Adrenal gland (tissue), 12 donors: ENCODE data around the gene ZNF821. TPM values are rescaled to one million over a fixed set of nuclear protein-coding genes. Genes with fewer than 3 reads are reported as not detected.

Source experiments
- DNase-seq, 7 donors: peaks; one replicate each; pipeline ENCODE4 v3.0.0-alpha.2; 2019 to 2020
- H3K27ac ChIP-seq, 5 donors: fragments of 200-600 bp; sonication (generic) in 4 of 5; 1 replicate in 3 of 5; 2 replicates in 2 of 5; pipeline versions ENCODE4 v1.5.1 to v1.8.0; 2016 to 2020; ENCODE audit warnings: mild to moderate bottlenecking in 1 of 5
- H3K27me3 ChIP-seq: fragments of 200-600 bp; 2 replicates; pipeline ENCODE4 v1.8.0; 2021
- H3K36me3 ChIP-seq, 2 donors: fragments of 200-600 bp; replicated peaks in 1 of 2; 1 replicate in 1 of 2; 2 replicates in 1 of 2; pipeline versions ENCODE4 v1.5.1 to v1.8.0; 2018 to 2022
- H3K4me1 ChIP-seq, 2 donors: fragments of 200-600 bp; replicated peaks in 1 of 2; 1 replicate in 1 of 2; 2 replicates in 1 of 2; pipeline versions ENCODE4 v1.5.1 to v1.8.0; 2018 to 2021
- H3K4me3 ChIP-seq, 4 donors: fragments of 200-600 bp; sonication (generic) in 3 of 4; one replicate each; pipeline ENCODE4 v1.5.1; 2016 to 2018
- H3K9me3 ChIP-seq, 3 donors: fragments of 200-600 bp; sonication (generic) in 1 of 3; replicated peaks in 1 of 3; 1 replicate in 2 of 3; 2 replicates in 1 of 3; pipeline versions ENCODE4 v1.5.1 to v1.8.0; 2016 to 2021
- CTCF ChIP-seq, 6 experiments: fragments of 450-650 bp in 4 of 6; fragments of 200-600 bp in 2 of 6; sonication (generic) in 1 of 6; IDR thresholded peaks; 1 replicate in 5 of 6; 2 replicates in 1 of 6; pipeline versions ENCODE4 v1.5.1 to v1.8.0; 2016 to 2021; ENCODE audit warnings: antibody characterized with exemption in 6 of 6, mild to moderate bottlenecking in 2 of 6, moderate library complexity in 1 of 6
- POLR2A ChIP-seq, 2 donors: fragments of 450-650 bp; IDR thresholded peaks; one replicate each; pipeline ENCODE4 v1.6.1; 2017; ENCODE audit warnings: antibody characterized with exemption in 2 of 2, mild to moderate bottlenecking in 2 of 2, moderate library complexity in 1 of 2
- WGBS, 4 donors: extraction: QIAGEN DNeasy Blood & Tissue Kit in 2 of 4; methylation state at CpG; one replicate each; pipeline versions ENCODE4 v1.1.5 to v1.1.7; 2013 to 2017; 5-methylcytosine and 5-hydroxymethylcytosine counted together
- intact Hi-C, 2 donors: fragments of 100-400 bp; cut with DNase I; formaldehyde crosslinking; loops; one replicate each; pipeline versions ENCODE4 v1.14.1 to v1.15.0; 2022 to 2023
- polyA plus RNA-seq, 3 donors: library from polyadenylated mRNA; stranded (reverse); fragments of 200-250 nt in 2 of 3; fragments of 350-450 nt in 1 of 3; fragmentation: Illumina TruSeq in 1 of 3; extraction: RNeasy Lipid Tissue Mini Kit (QIAGEN cat#74804) in 1 of 3; gene quantifications; one replicate each; pipeline ENCODE4 v1.2.3, GENCODE V29; 2013 to 2014
- total RNA-seq, 9 donors: library from RNA; depleted of rRNA in 4 of 9; stranded (reverse); fragments of >200 nt in 4 of 9; fragments of 120-200 nt in 1 of 9; fragmentation: NEBNext Ultra II Directional in 1 of 9; extraction: Animal tissue kit (Norgen Biotek cat#: 25700) in 1 of 9; gene quantifications; one replicate each; pipeline versions ENCODE4 v1.1.0 to v1.2.4, GENCODE V29; 2013 to 2023
- donor health status: healthy with polysubstance abuse.
- donor health status: Bipolar disorder and iron deficiency.
- donor health status: DM: yes; HTN: yes; CAD: no.
- donor health status: DM: no; HTN: no; CAD: no.
- donor health status: DM: no; HTN: no; CAD: no.
- donor health status: DM: yes; HTN: yes; CAD: no.

Gene ZNF821
- total and polyA plus RNA-seq, 12 donors, result 4.6 to 13.1 (median 7.2) TPM

- Histone ChIP-seq H3K27ac (peak overlapping the region in 1 of 5 donors; percentile 6), H3K27me3 (no peaks in the 10 kb centered on the region), H3K4me3 (no peak overlapping the region), H3K4me1 (peaks cover 12 to 44% of the 10 kb centered on the region in 2 donors), H3K36me3 (no peaks in the 10 kb centered on the region), H3K9me3 (no peaks in the 10 kb centered on the region)
- TF ChIP-seq CTCF (IDR thresholded peaks at IDR 0.05) (no peak), POLR2A (IDR thresholded peaks at IDR 0.05) (no peak)
- intact Hi-C loops, result no loop called here
- DNase-seq, result no peak
- WGBS, 4 donors, result 86 to 91% (median 88%) methylated on average over 5 of the region's 5 CpGs
Measured at GRCh38 chr16:71902656-71903365, 18.8 kb upstream of the ZNF821 start.

- intact Hi-C loops, result no loop called here
Measured at GRCh38 chr16:71899171-71899570, 15.2 kb upstream of the ZNF821 start.

GRCh38 chr16:71896764-71897368, 12.9 kb upstream of the ZNF821 start:
- Histone ChIP-seq H3K27ac (peak overlapping the region in 2 of 5 donors; percentile 21 to 99), H3K4me1 (peaks cover 20 to 59% of the 10 kb centered on the region in 2 donors), H3K4me3 (peak overlapping the region in 2 of 4 donors; percentile 59 to 89), H3K9me3 (no peaks in the 10 kb centered on the region), H3K36me3 (no peaks in the 10 kb centered on the region), H3K27me3 (no peaks in the 10 kb centered on the region)
- intact Hi-C loops, result no loop called here
- no peak for TF ChIP-seq CTCF (IDR thresholded peaks at IDR 0.05)
- TF ChIP-seq POLR2A (IDR thresholded peaks at IDR 0.05), result no peak
- 38 to 49% (median 41%) methylated on average over 15 of the region's 15 CpGs for WGBS, 4 donors
- DNase-seq, result no peak

More at GRCh38 chr16:71899171-71899570, 15.2 kb upstream of the ZNF821 start:
- DNase-seq, result no peak
- Histone ChIP-seq H3K9me3 (no peaks in the 10 kb centered on the region), H3K27ac (peak overlapping the region in 1 of 5 donors; percentile 42), H3K4me3 (no peak overlapping the region), H3K27me3 (no peaks in the 10 kb centered on the region), H3K36me3 (no peaks in the 10 kb centered on the region), H3K4me1 (peaks cover 20 to 58% of the 10 kb centered on the region in 2 donors)
- no peak for TF ChIP-seq POLR2A (IDR thresholded peaks at IDR 0.05)
- no peak for TF ChIP-seq CTCF (IDR thresholded peaks at IDR 0.05)
- 94 to 100% (median 96%) methylated on average over 4 of the region's 4 CpGs for WGBS, 4 donors

- H3K27me3 ChIP-seq, result no peaks in the 10 kb centered on the region
- H3K4me3 ChIP-seq, result peak overlapping the region; percentile 59 to 89 (median 78)
- H3K4me1 ChIP-seq, result peaks cover 20 to 49% of the 10 kb centered on the region in 2 donors
- WGBS, 4 donors, result 0 to 1% (median 0%) methylated on average over 15 to 44 of the region's 44 CpGs
- H3K9me3 ChIP-seq, result no peaks in the 10 kb centered on the region
- peak overlapping the region; percentile 94 to 100 (median 99) for H3K27ac ChIP-seq
- DNase-seq, result peak in 5 of 7 donors; percentile 41 to 60 (median 50)
- H3K36me3 ChIP-seq, result no peaks in the 10 kb centered on the region
- TF ChIP-seq CTCF (IDR thresholded peaks at IDR 0.05) (no peak), POLR2A (IDR thresholded peaks at IDR 0.05) (no peak)
- intact Hi-C loops, result no loop called here
Measured at GRCh38 chr16:71895679-71896365, 11.8 kb upstream of the ZNF821 start.
